ENCODE data around the gene TMEM101.

The TMEM101 gene

GRCh38 chr17:43982171-43982570, 32.6 kb downstream of the TMEM101 start:
- no peaks in the 10 kb centered on the region; the same call in 1 of the 2 replicates for H3K4me1 ChIP-seq (ENCODE audit: control insufficient read depth, insufficient read depth, low read length)
- no peaks in the 10 kb centered on the region for H3K36me3 ChIP-seq (ENCODE audit: control insufficient read depth in 2 of 2, insufficient read depth in 1 of 2, low read length in 2 of 2)
- no peak overlapping the region for H3K27ac ChIP-seq (ENCODE audit: extremely low read depth, low read depth, low read length)
- TF ChIP-seq ZNF18 (tag by site-specific recombination; IDR thresholded peaks at IDR 0.05) (0 out of 2 replicates have a peak, but pooled peaks have one; percentile 38), ZNF585B (tag by site-specific recombination; IDR thresholded peaks at IDR 0.05) (no peak)
- CTCF ChIA-PET: interaction anchor here (0.5 to 4.2 kb wide), 6 partner anchors 12 to 103 kb away, joined by 3 to 27 read pairs (median 5); no protein-coding TSS in a partner anchor
- H3K9me3 ChIP-seq (ENCODE audit: control insufficient read depth, insufficient read depth, low read depth, low read length): no peaks in the 10 kb centered on the region
- POLR2A ChIA-PET: no interaction called here
- no peak overlapping the region for H3K4me3 ChIP-seq (ENCODE audit: low read depth, low read length)

DNA sequence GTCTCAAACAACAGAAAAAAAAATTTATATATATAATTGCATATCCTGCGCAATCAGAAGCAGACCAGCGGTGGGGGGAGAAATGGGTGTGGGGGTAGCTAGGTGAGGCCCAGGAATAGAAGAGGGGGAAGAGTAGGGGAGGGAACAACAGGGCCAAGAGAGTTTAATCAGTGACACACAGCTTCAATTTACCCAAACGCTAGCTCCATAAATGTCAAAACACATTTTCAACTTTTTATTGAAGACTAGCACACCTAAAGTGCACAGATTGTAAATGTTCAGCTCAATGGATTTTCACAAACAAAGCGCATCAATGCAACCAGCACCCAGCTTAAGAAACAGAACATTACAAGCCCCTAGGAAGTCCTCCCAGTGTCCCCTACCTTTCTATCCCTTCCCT, 35.1 kb downstream of the TMEM101 start:
- CTCF ChIA-PET: interaction anchor here (0.6 to 1.8 kb wide), 9 partner anchors 14 to 608 kb away, joined by 3 to 13 read pairs (median 5); partner anchors contain the start of gene CD300LG
- Histone ChIP-seq H3K27ac (ENCODE audit: extremely low read depth, low read depth, low read length) (no peak overlapping the region), H3K4me3 (ENCODE audit: low read depth, low read length) (no peak overlapping the region), H3K4me1 (ENCODE audit: control insufficient read depth, insufficient read depth, low read length) (no peaks in the 10 kb centered on the region; the same call in 1 of the 2 replicates), H3K9me3 (ENCODE audit: control insufficient read depth, insufficient read depth, low read depth, low read length) (no peaks in the 10 kb centered on the region), H3K36me3 (ENCODE audit: control insufficient read depth in 2 of 2, insufficient read depth in 1 of 2, low read length in 2 of 2) (no peaks in the 10 kb centered on the region)
- TF ChIP-seq ZNF221 (tag by site-specific recombination; IDR thresholded peaks at IDR 0.05; ENCODE audit: borderline replicate concordance) (no peak), ZNF184 (tag by site-specific recombination; IDR thresholded peaks at IDR 0.05) (no peak), ZNF645 (tag by site-specific recombination; IDR thresholded peaks at IDR 0.05) (no peak), ZNF398 (tag by site-specific recombination; IDR thresholded peaks at IDR 0.05) (peak; percentile 61), SCRT1 (tag by site-specific recombination; IDR thresholded peaks at IDR 0.05; ENCODE audit: borderline replicate concordance) (no peak)
- TF ChIP-seq, protein P1, sequence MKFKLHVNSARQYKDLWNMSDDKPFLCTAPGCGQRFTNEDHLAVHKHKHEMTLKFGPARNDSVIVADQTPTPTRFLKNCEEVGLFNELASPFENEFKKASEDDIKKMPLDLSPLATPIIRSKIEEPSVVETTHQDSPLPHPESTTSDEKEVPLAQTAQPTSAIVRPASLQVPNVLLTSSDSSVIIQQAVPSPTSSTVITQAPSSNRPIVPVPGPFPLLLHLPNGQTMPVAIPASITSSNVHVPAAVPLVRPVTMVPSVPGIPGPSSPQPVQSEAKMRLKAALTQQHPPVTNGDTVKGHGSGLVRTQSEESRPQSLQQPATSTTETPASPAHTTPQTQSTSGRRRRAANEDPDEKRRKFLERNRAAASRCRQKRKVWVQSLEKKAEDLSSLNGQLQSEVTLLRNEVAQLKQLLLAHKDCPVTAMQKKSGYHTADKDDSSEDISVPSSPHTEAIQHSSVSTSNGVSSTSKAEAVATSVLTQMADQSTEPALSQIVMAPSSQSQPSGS (tag by site-specific recombination; IDR thresholded peaks at IDR 0.05; ENCODE audit: low read depth): no peak
- TF ChIP-seq, protein P2, sequence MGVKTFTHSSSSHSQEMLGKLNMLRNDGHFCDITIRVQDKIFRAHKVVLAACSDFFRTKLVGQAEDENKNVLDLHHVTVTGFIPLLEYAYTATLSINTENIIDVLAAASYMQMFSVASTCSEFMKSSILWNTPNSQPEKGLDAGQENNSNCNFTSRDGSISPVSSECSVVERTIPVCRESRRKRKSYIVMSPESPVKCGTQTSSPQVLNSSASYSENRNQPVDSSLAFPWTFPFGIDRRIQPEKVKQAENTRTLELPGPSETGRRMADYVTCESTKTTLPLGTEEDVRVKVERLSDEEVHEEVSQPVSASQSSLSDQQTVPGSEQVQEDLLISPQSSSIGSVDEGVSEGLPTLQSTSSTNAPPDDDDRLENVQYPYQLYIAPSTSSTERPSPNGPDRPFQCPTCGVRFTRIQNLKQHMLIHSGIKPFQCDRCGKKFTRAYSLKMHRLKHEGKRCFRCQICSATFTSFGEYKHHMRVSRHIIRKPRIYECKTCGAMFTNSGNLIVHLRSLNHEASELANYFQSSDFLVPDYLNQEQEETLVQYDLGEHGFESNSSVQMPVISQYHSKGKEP (tag by site-specific recombination; IDR thresholded peaks at IDR 0.05): no peak
- POLR2A ChIA-PET: interaction anchor here (1.1 kb wide), 1 partner anchor 22 kb away, joined by 4 read pairs; no protein-coding TSS in a partner anchor

GRCh38 chr17:43979011-43979410, 35.8 kb downstream of the TMEM101 start:
- ChIA-PET POLR2A (interaction anchor here (1.1 kb wide), 1 partner anchor 21 kb away, joined by 4 read pairs; no protein-coding TSS in a partner anchor), CTCF (interaction anchor here (0.6 to 1.8 kb wide), 9 partner anchors 15 to 607 kb away, joined by 3 to 13 read pairs (median 5); partner anchors contain the start of gene CD300LG)
- H3K4me1 ChIP-seq (ENCODE audit: control insufficient read depth, insufficient read depth, low read length): no peaks in the 10 kb centered on the region; the same call in 1 of the 2 replicates
- no peaks in the 10 kb centered on the region for H3K36me3 ChIP-seq (ENCODE audit: control insufficient read depth in 2 of 2, insufficient read depth in 1 of 2, low read length in 2 of 2)
- no peaks in the 10 kb centered on the region for H3K9me3 ChIP-seq (ENCODE audit: control insufficient read depth, insufficient read depth, low read depth, low read length)
- H3K27ac ChIP-seq (ENCODE audit: extremely low read depth, low read depth, low read length): no peak overlapping the region
- no peak overlapping the region for H3K4me3 ChIP-seq (ENCODE audit: low read depth, low read length)
- TF ChIP-seq OSR2 (tag by site-specific recombination; IDR thresholded peaks at IDR 0.05): no peak
- TF ChIP-seq ZNF169 (tag by site-specific recombination; IDR thresholded peaks at IDR 0.05): no peak
- TF ChIP-seq ZNF398 (tag by site-specific recombination; IDR thresholded peaks at IDR 0.05): no peak
- no peak for TF ChIP-seq KLF10 (tag by site-specific recombination; IDR thresholded peaks at IDR 0.05)
- TF ChIP-seq ZNF561 (tag by site-specific recombination; IDR thresholded peaks at IDR 0.05; ENCODE audit: borderline replicate concordance): no peak
- no peak for TF ChIP-seq GLI4 (tag by site-specific recombination; IDR thresholded peaks at IDR 0.05)
- no peak for TF ChIP-seq ZNF610 (tag by site-specific recombination; IDR thresholded peaks at IDR 0.05; ENCODE audit: borderline replicate concordance)
- no peak for TF ChIP-seq ZFHX2 (tag by site-specific recombination; conservative IDR thresholded peaks at IDR 0.05)
- no peak for TF ChIP-seq ZNF354C (tag by site-specific recombination; IDR thresholded peaks at IDR 0.05; ENCODE audit: borderline replicate concordance, low read depth)
- no peak for TF ChIP-seq ZNF404 (tag by site-specific recombination; IDR thresholded peaks at IDR 0.05)
- TF ChIP-seq ZNF248 (tag by site-specific recombination; IDR thresholded peaks at IDR 0.05): no peak
- no peak for TF ChIP-seq ZNF16 (tag by site-specific recombination; IDR thresholded peaks at IDR 0.05; ENCODE audit: low read depth)
- no peak for TF ChIP-seq ZFP37 (tag by site-specific recombination; IDR thresholded peaks at IDR 0.05)
